EH (cell line): ENCODE results near the gene POT1.
A peak's percentile ranks its signal among the peaks of the same experiment; 100 is the strongest.

Source experiments
- DNase-seq: peaks from one replicate; pipeline ENCODE4 v3.0.0-alpha.2; 2015; ENCODE audit warnings: low read depth

POT1 gene

DNA sequence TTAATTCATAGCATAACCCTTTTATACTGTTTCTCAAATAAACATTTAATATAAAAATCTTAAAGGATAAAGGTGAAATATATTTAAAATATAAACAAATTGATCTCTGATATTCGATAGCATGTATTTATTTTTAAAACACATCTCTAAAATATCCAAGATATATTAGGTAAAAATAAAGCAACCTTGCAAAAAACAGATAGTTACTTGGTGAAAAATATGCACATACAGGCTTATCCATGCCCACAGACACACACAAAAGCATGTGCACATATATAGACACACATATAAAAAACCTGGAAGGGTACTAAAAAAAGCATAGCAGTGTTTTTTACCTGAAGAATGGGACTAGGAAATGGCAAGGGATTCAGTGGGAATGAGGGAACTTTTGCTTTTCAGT, 19.8 kb downstream of the POT1 start:
- DNase-seq, result no peak

DNA sequence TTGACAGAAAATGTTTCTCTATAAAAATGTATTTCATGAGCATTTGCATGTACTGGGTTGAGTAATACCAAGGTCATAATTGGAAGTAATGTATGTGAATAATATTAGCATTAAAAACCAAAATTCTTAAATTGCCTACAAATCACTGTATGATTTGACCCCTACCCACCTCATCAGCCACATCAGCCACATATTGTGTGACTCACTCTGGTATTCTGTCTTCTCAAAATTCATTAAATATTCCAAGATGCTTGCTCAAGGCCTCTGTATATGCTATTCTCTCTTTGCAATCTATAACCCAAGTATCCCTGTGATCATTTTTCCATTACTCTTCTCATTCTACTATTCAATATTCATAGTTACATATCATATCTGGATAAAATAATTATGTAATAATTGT, 21.4 kb downstream of the POT1 start:
- DNase-seq, result peak; percentile 13

DNA sequence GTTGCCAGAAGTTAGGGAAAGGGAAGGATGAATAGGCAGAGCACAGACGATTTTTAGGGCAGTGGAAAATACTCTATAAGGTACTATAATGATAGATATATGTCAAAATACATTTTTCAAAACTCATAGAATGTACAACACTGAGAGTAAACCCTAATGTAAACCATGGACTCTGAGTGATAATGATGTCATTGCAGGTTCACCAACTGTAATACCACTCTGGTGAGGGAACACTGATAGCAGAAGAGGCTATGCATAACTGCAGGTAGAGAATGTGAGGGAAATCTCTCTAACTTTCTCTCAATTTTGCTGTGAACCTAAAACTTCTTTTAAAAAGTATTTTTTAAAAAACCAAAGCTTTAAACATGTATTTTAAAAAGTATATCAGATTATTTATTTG, 22.1 kb downstream of the POT1 start:
- no peak for DNase-seq

GRCh38 chr7:124898531-124898930, 31.1 kb downstream of the POT1 start:
- DNase-seq, result no peak

- no peak for DNase-seq
These were observed 33.6 kb downstream of the POT1 start for GRCh38 chr7:124896001-124896400.

- no peak for DNase-seq
These were observed 36.3 kb downstream of the POT1 start for GRCh38 chr7:124893140-124893827.

GRCh38 chr7:124887247-124887646, 42.4 kb downstream of the POT1 start:
- no peak for DNase-seq

- DNase-seq, result no peak
These were observed 47.6 kb downstream of the POT1 start for GRCh38 chr7:124881981-124882380.

GRCh38 chr7:124879771-124880170, 49.9 kb downstream of the POT1 start:
- no peak for DNase-seq

DNA sequence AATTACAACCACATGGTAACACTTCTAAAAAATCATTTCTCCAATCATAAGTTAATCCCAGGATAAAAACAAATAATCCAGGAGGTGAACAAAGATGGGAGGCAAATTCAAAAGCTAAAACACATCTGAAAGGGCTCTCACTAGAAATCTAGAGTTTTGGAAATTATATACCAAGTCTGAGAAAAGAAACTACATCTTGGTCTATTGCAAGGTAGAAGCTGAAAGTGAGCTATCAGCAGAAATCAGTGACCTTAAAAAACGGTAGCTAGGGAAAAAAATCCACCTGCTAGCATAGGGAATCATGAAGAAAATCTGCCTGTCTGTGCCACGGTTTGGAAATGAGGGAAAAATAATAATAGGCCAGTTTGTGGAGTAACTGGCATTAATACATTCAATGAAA, 50.5 kb downstream of the POT1 start:
- no peak for DNase-seq

DNA sequence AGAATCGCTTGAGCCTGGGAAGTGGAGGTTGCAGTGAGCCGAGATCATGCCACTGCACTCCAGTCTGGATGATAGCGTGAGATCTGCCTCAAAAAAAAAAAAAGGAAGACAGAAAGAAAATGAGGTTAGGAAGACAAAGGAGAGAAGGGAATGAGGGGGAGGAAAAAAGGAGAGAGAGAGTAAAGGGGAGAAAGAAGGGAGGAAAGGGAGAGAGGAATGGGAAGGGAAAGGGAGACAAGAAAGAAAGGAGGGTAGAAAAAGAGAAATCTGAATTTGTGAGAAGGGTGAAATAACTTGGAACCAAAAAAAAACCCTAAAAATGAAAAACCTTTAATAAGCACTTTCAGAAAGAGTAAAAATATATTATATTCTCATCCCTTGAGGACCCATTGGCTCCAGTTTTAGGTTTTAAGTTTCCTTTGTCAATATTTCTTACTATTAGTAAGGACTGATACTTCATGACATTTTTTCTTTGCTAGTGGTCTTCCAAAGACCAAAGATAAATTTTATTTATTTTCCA, 54.9 kb downstream of the POT1 start:
- no peak for DNase-seq

- DNase-seq, result no peak
These were observed 71.9 kb downstream of the POT1 start for GRCh38 chr7:124857672-124858235.

- peak; percentile 50 for DNase-seq
These were observed 73.2 kb downstream of the POT1 start for GRCh38 chr7:124856299-124856888.

GRCh38 chr7:124843336-124843735, 86.3 kb downstream of the POT1 start:
- no peak for DNase-seq

GRCh38 chr7:124840435-124840834, 89.2 kb downstream of the POT1 start:
- peak; percentile 4 for DNase-seq

- no peak for DNase-seq
These were observed 89.9 kb downstream of the POT1 start for GRCh38 chr7:124839687-124840086.

DNA sequence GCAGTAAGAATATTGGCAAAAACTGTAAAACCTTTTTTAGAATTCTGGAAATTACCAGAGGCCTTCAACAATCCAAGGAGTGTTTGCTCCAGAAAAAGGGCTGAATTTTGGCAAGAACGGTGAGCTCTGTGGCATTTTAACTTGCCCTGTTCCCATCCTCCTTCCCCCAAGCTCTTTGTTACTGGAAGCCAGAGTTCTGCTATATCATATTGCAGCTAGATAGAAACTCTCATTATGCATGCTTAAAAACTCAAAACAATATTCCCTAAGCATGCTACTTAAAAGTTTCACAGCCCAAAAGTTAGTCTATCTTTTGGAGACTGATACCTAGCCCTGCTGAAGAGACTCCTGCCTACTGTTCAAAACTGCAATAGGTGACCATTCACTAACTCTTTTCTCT, 93.5 kb downstream of the POT1 start:
- DNase-seq, result no peak

GRCh38 chr7:124818807-124819206, 110.8 kb downstream of the POT1 start:
- DNase-seq, result no peak

- no peak for DNase-seq
These were observed 115.4 kb downstream of the POT1 start for GRCh38 chr7:124813994-124814798.

DNA sequence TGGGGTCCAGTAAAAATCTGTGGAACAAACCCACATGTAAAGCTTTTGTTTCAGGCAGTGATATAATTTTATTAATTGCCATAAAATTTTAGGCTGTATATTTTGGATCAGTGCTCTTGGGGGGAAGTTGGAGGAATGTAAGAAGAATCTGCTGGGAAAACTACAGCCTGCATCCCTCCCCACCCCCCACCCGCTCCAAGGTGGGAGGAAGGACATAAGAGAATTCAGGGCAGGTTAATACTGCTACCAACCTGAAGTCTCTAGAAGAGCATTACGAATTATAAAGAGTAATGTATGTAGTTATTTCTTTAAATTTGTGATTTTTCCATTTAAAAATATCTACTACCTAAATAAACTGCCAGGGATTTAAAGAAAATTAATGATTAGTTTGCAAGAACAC, 116.9 kb downstream of the POT1 start:
- DNase-seq, result no peak

DNA sequence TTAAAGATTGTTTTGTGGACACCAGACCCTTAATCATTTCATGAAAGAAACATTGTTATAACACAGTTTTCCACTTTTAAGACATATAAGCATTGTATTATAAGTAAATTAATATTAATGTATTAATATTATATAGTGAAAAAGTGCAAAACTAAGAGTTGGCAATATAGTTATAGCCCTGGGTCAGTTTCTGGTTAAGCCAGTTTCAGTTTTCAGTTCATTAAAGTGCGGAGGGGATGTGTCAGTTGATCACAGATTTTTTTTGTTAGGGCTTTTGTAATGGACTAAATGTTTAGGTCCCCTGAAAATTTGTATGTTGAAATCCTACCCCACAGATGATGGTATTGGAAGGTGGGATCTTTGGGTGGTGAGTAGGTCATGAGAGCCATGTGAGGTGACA, 118.3 kb downstream of the POT1 start:
- no peak for DNase-seq

DNA sequence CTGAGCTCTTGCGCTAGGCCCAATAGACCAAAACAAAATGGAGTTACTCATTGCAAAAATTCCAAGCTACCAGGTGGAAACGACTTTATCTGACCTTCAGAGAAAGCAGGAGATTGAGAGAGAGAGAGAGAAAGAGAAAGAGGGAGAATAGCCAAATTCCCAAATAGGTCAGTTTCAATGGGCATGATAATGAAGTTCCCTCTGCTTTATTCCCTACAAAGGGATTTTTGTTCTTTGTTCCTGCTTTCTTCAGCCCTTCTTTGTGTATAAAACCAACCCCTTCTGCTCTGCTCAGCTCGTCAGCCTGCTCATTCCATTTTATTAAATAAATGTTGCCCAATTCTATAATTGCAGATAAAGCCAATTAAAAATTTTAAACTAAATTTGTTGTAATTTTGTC, 119.0 kb downstream of the POT1 start:
- DNase-seq, result no peak

GRCh38 chr7:124808206-124808605, 121.4 kb downstream of the POT1 start:
- DNase-seq, result no peak
